Cardiac muscle cell (in vitro differentiated cells and primary cell): Measurements from ENCODE around the gene SLC4A4. TPM values are rescaled to one million over a fixed set of nuclear protein-coding genes. Genes with fewer than 3 reads are reported as not detected.

ENCODE experiments used
- DNase-seq, 2 donors: peaks; one replicate each; pipeline versions ENCODE4 v3.0.0 to v3.0.0-alpha.2; 2010 to 2017; ENCODE audit warnings: low read depth in 1 of 2, low spot score in 1 of 2
- H3K27ac ChIP-seq: fragments of 200-600 bp; sonication (generic); 2 replicates; pipeline ENCODE4 v1.5.1; 2016
- H3K27me3 ChIP-seq: fragments of 200-600 bp; sonication (generic); 2 replicates; pipeline ENCODE4 v1.6.0; 2016; ENCODE audit warnings: control low read depth
- H3K36me3 ChIP-seq: fragments of 200-600 bp; sonication (generic); 2 replicates; pipeline ENCODE4 v1.5.1; 2016; ENCODE audit warnings: control low read depth
- H3K4me1 ChIP-seq: fragments of 200-600 bp; sonication (generic); 2 replicates; pipeline ENCODE4 v1.8.1; 2017; ENCODE audit warnings: low read depth, mild to moderate bottlenecking, mixed run types
- H3K4me3 ChIP-seq: fragments of 200-600 bp; sonication (generic); 2 replicates; pipeline ENCODE4 v1.5.1; 2016; ENCODE audit warnings: mild to moderate bottlenecking
- H3K9me3 ChIP-seq: fragments of 200-600 bp; sonication (generic); 2 replicates; pipeline ENCODE4 v1.5.1; 2017; ENCODE audit warnings: low read depth, mild to moderate bottlenecking, control low read depth
- CTCF ChIP-seq: IDR thresholded peaks from 2 replicates; pipeline ENCODE4 v1.5.1; 2012; ENCODE audit warnings: low read depth, mild to moderate bottlenecking, low read length
- polyA plus RNA-seq: library from polyadenylated mRNA; unstranded; fragments of >200 nt; fragmentation: Nextera tagmentation; extraction: Ambion mirVana; gene quantifications from 2 replicates; pipeline ENCODE4 v1.2.1, GENCODE V29; 2016
- total RNA-seq: library from RNA; depleted of rRNA; stranded (reverse); fragments of >200 nt; gene quantifications from 2 replicates; pipeline ENCODE4 v1.2.3, GENCODE V29; 2016

Gene SLC4A4
- total and polyA plus RNA-seq, 2 experiments from 2014 or later = 12.7 to 31.5 TPM

- H3K27me3 ChIP-seq = no peaks in the 10 kb centered on the region
- H3K9me3 ChIP-seq = no peaks in the 10 kb centered on the region
- H3K4me3 ChIP-seq = no peak overlapping the region
- TF ChIP-seq CTCF = no peak
- H3K27ac ChIP-seq = peak overlapping the region; percentile 46
- H3K4me1 ChIP-seq = peaks cover 43% of the 10 kb centered on the region
- peak in 1 of 2 donors; percentile 83 for DNase-seq
- no peaks in the 10 kb centered on the region for H3K36me3 ChIP-seq
Measured at GRCh38 chr4:71570492-71570891, 231.7 kb downstream of the SLC4A4 start.

GRCh38 chr4:71571346-71571745 is 232.5 kb downstream of the SLC4A4 start:
- peak in 1 of 2 donors; percentile 67 for DNase-seq
- TF ChIP-seq CTCF = no peak
- Histone ChIP-seq H3K4me1 (peaks cover 43% of the 10 kb centered on the region), H3K27me3 (no peaks in the 10 kb centered on the region), H3K4me3 (no peak overlapping the region), H3K9me3 (no peaks in the 10 kb centered on the region), H3K36me3 (no peaks in the 10 kb centered on the region), H3K27ac (peak overlapping the region; percentile 46)

GRCh38 chr4:71583971-71584370 is 245.2 kb downstream of the SLC4A4 start:
- Histone ChIP-seq H3K4me1 (no peaks in the 10 kb centered on the region), H3K27me3 (no peaks in the 10 kb centered on the region), H3K27ac (no peak overlapping the region), H3K4me3 (no peak overlapping the region), H3K36me3 (no peaks in the 10 kb centered on the region), H3K9me3 (no peaks in the 10 kb centered on the region)
- DNase-seq = no peak
- TF ChIP-seq CTCF = no peak

- no peak for DNase-seq
- Histone ChIP-seq H3K36me3 (no peaks in the 10 kb centered on the region), H3K27ac (no peak overlapping the region)
Measured at GRCh38 chr4:71584585-71584984, 245.8 kb downstream of the SLC4A4 start.

GRCh38 chr4:71586087-71586763 is 247.4 kb downstream of the SLC4A4 start:
- no peak for DNase-seq
- Histone ChIP-seq H3K9me3 (no peaks in the 10 kb centered on the region), H3K4me3 (no peak overlapping the region), H3K36me3 (no peaks in the 10 kb centered on the region), H3K27me3 (no peaks in the 10 kb centered on the region), H3K4me1 (no peaks in the 10 kb centered on the region), H3K27ac (no peak overlapping the region)
- no peak for TF ChIP-seq CTCF

More at GRCh38 chr4:71584585-71584984, 245.8 kb downstream of the SLC4A4 start:
- Histone ChIP-seq H3K27me3 (no peaks in the 10 kb centered on the region), H3K9me3 (no peaks in the 10 kb centered on the region), H3K4me1 (no peaks in the 10 kb centered on the region), H3K4me3 (no peak overlapping the region)
- TF ChIP-seq CTCF = no peak

GRCh38 chr4:71587995-71588394 is 249.2 kb downstream of the SLC4A4 start:
- H3K4me3 ChIP-seq = no peak overlapping the region
- no peak overlapping the region for H3K27ac ChIP-seq
- no peak for TF ChIP-seq CTCF
- no peaks in the 10 kb centered on the region for H3K36me3 ChIP-seq
- DNase-seq = no peak
- H3K9me3 ChIP-seq = no peaks in the 10 kb centered on the region
- H3K27me3 ChIP-seq = no peaks in the 10 kb centered on the region
- peaks cover 3% of the 10 kb centered on the region for H3K4me1 ChIP-seq
